Naive thymus-derived CD4-positive, alpha-beta T cell (primary cell): Measurements from ENCODE around the gene HTR4. TPM values are rescaled to one million over a fixed set of nuclear protein-coding genes. Genes with fewer than 3 reads are reported as not detected.

Experiments used
- ATAC-seq: fragments of 150-1000 bp; cut with Tn5 transposase; 2 replicates; pipeline ENCODE4 v1.10.0; 2021; ENCODE audit warnings: mild to moderate bottlenecking, moderate library complexity
- CTCF ChIA-PET: fragments of 350-600 bp; sonication (Branson Sonifier 250); formaldehyde crosslinking; loops from one replicate; lab custom pipeline; 2021; ENCODE audit warnings: antibody characterized with exemption; lab: Charles Lee
- POLR2A ChIA-PET: fragments of 350-600 bp; sonication (Branson Sonifier 250); formaldehyde crosslinking; loops from one replicate; lab custom pipeline; 2021; ENCODE audit warnings: antibody characterized with exemption, inconsistent platforms; lab: Charles Lee
- DNase-seq, 9 donors: peaks; one replicate each; pipeline versions ENCODE4 v3.0.0 to v3.0.0-alpha.2; 2020 to 2022; ENCODE audit warnings: mixed read lengths in 1 of 9
- H3K27ac ChIP-seq: one replicate; pipeline ENCODE4 v1.7.0; 2013; ENCODE audit warnings: mild to moderate bottlenecking, low read depth, low read length, moderate library complexity
- H3K27me3 ChIP-seq, 2 donors: one replicate each; pipeline ENCODE4 v1.7.0; 2013; ENCODE audit warnings: low read length in 2 of 2, mild to moderate bottlenecking in 2 of 2, moderate library complexity in 2 of 2; ENCODE audit not compliant: control insufficient read depth in 2 of 2, insufficient read depth in 2 of 2
- H3K36me3 ChIP-seq, 3 experiments: 1 replicate in 2 of 3; 2 replicates in 1 of 3; pipeline ENCODE4 v1.7.0; 2013; ENCODE audit warnings: low read length in 3 of 3, mild to moderate bottlenecking in 3 of 3, moderate library complexity in 1 of 3; ENCODE audit not compliant: insufficient read depth in 3 of 3, control insufficient read depth in 2 of 3
- H3K4me1 ChIP-seq, 2 donors: one replicate each; pipeline ENCODE4 v1.7.0; 2013; ENCODE audit warnings: low read length in 2 of 2, mild to moderate bottlenecking in 2 of 2, moderate library complexity in 1 of 2; ENCODE audit not compliant: control insufficient read depth in 2 of 2, insufficient read depth in 2 of 2
- H3K4me3 ChIP-seq: 2 replicates; pipeline ENCODE4 v1.7.0; 2013; ENCODE audit warnings: mild to moderate bottlenecking, low read length
- H3K9me3 ChIP-seq, 3 experiments: 1 replicate in 2 of 3; 2 replicates in 1 of 3; pipeline ENCODE4 v1.7.0; 2013; ENCODE audit warnings: low read length in 3 of 3; ENCODE audit not compliant: control insufficient read depth in 2 of 3
- H3K27ac Mint-ChIP-seq, 9 donors: one replicate each; pipeline ENCODE4 v1.8.0; 2020 to 2022; ENCODE audit warnings: mixed read lengths in 9 of 9, mild to moderate bottlenecking in 8 of 9, moderate library complexity in 5 of 9, inconsistent platforms in 2 of 9
- H3K27me3 Mint-ChIP-seq, 5 donors: one replicate each; pipeline ENCODE4 v1.8.0; 2021 to 2022; ENCODE audit warnings: mixed read lengths in 5 of 5, mild to moderate bottlenecking in 1 of 5
- H3K36me3 Mint-ChIP-seq, 5 donors: one replicate each; pipeline ENCODE4 v1.8.0; 2020 to 2022; ENCODE audit warnings: mixed read lengths in 5 of 5, mild to moderate bottlenecking in 3 of 5, inconsistent platforms in 1 of 5
- H3K4me1 Mint-ChIP-seq, 7 donors: one replicate each; pipeline ENCODE4 v1.8.0; 2020 to 2022; ENCODE audit warnings: mixed read lengths in 7 of 7, mild to moderate bottlenecking in 3 of 7, inconsistent platforms in 1 of 7
- H3K4me3 Mint-ChIP-seq, 10 donors: one replicate each; pipeline ENCODE4 v1.8.0; 2020 to 2022; ENCODE audit warnings: mild to moderate bottlenecking in 10 of 10, mixed read lengths in 10 of 10, moderate library complexity in 6 of 10, inconsistent platforms in 2 of 10
- H3K9me3 Mint-ChIP-seq, 11 donors: one replicate each; pipeline ENCODE4 v1.8.0; 2020 to 2022; ENCODE audit warnings: mixed read lengths in 11 of 11, mild to moderate bottlenecking in 4 of 11, inconsistent platforms in 1 of 11, moderate library complexity in 1 of 11
- intact Hi-C, 2 donors: fragments of 100-400 bp; cut with micrococcal nuclease; formaldehyde crosslinking; loops; one replicate each; pipeline ENCODE4 v1.15.1; 2023
- polyA plus RNA-seq, 2 donors: library from polyadenylated mRNA; unstranded; fragments of 300-500 nt; fragmentation: Illumina TruSeq; gene quantifications; one replicate each; pipeline ENCODE4 v1.2.3, GENCODE V29; 2021
- total RNA-seq, 6 experiments: library from RNA in 5 of 6; stranded (reverse) in 5 of 6; gene quantifications; 1 replicate in 5 of 6; 2 replicates in 1 of 6; pipeline ENCODE4 v1.2.3 and lab custom pipeline; 2021 to 2026

HTR4 gene
- total and polyA plus RNA-seq, 7 experiments from 2014 or later, result not detected

DNA sequence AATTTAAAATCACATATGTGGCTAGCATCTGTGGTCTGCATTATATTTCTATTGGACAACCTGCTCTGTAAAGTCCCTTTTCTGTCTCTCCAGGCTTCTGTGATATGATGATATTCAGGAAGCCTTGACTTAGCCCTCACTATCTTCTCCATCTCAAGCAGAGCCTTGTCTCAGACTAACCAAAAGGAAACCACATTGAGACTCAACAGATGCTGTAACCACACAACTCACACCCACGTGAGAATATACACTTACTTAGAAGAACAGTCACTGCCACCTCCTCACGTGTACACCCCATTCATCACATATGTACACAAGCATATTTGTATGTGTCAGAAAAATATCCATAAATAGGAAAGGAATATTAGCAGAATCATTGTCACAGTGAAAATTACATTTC lies 33.6 kb downstream of the HTR4 start:
- CTCF ChIA-PET, result no interaction called here
- Mint-ChIP-seq H3K4me3 (peak overlapping the region in 7 of 10 donors; percentile 3 to 56 (median 34)), H3K9me3 (peaks cover 0 to 4% (median 0%) of the 10 kb centered on the region in 11 donors), H3K36me3 (no peaks in the 10 kb centered on the region), H3K27me3 (peaks cover 8 to 43% (median 12%) of the 10 kb centered on the region in 5 donors), H3K27ac (peak overlapping the region in 4 of 9 donors; percentile 17 to 33 (median 20)), H3K4me1 (peaks cover 16 to 33% (median 25%) of the 10 kb centered on the region in 7 donors)
- POLR2A ChIA-PET, result no interaction called here
- peak; percentile 93 for ATAC-seq
- H3K4me3 ChIP-seq, result no peak overlapping the region
- H3K27me3 ChIP-seq, result no peaks in the 10 kb centered on the region
- no peaks in the 10 kb centered on the region for H3K9me3 ChIP-seq
- H3K36me3 ChIP-seq, result no peaks in the 10 kb centered on the region
- H3K4me1 ChIP-seq, result peaks cover 5 to 18% of the 10 kb centered on the region in 2 donors
- no peak overlapping the region for H3K27ac ChIP-seq
- DNase-seq, result peak in 8 of 9 donors; percentile 3 to 39 (median 15)
- intact Hi-C loops, result loop anchor here in 1 of 2 donors (10.0 kb wide), 1 partner anchor 236 kb away; the partner anchor contains the start of gene FBXO38

DNA sequence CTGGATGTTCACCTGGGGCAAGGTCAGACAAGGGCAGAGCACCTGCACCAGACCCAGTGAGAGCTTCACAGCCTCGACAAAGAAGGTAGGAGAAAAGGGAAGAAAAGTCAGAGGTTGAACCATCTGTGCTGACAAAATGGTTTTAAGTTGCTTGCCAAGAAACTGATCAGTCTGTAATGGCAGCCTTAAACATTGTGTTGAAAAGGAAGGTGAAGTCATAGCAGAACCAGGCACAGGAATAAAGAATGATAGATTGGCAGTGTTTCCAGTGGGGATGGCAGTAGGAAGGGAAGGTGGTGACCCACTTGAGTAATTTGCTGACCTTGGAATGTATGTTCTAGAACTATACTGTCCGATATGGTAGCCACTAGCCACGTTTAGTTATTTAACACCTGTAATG lies 34.2 kb downstream of the HTR4 start:
- H3K27me3 Mint-ChIP-seq, result peaks cover 8 to 43% (median 12%) of the 10 kb centered on the region in 5 donors
- Histone ChIP-seq H3K4me1 (peaks cover 5 to 18% of the 10 kb centered on the region in 2 donors), H3K27me3 (no peaks in the 10 kb centered on the region), H3K9me3 (no peaks in the 10 kb centered on the region), H3K27ac (no peak overlapping the region), H3K4me3 (no peak overlapping the region), H3K36me3 (no peaks in the 10 kb centered on the region)
- no peaks in the 10 kb centered on the region for H3K36me3 Mint-ChIP-seq
- H3K27ac Mint-ChIP-seq, result peak overlapping the region in 4 of 9 donors; percentile 3 to 38 (median 18)
- intact Hi-C loops, result loop anchor here in 1 of 2 donors (10.0 kb wide), 1 partner anchor 235 kb away; the partner anchor contains the start of gene FBXO38
- ATAC-seq (no peak), DNase-seq (no peak)
- peaks cover 16 to 33% (median 25%) of the 10 kb centered on the region in 7 donors for H3K4me1 Mint-ChIP-seq
- peaks cover 0 to 4% (median 0%) of the 10 kb centered on the region in 11 donors for H3K9me3 Mint-ChIP-seq
- CTCF ChIA-PET, result no interaction called here
- POLR2A ChIA-PET, result no interaction called here
- peak overlapping the region in 4 of 10 donors; percentile 1 to 56 (median 8) for H3K4me3 Mint-ChIP-seq

DNA sequence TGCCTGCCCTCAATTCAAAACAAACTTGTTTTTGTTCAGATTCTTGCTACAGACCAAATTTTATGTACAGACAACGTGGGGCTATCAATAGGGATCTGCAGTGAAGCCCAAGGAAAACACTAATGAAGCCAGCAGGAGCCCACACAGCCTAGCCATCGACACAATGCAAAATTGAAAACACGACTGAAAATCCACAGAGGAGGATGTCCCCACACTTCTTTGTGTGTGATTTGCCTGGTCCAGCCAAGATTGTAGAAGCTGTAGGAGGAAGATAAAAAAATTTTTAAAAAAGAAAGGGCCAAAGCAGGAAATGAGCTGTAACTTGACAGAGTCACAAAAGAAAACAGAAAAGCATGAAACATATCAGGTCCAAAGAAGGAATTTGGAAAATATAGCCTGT lies 34.8 kb downstream of the HTR4 start:
- Mint-ChIP-seq H3K36me3 (no peaks in the 10 kb centered on the region), H3K27me3 (peaks cover 8 to 39% (median 12%) of the 10 kb centered on the region in 5 donors), H3K4me3 (peak overlapping the region in 3 of 10 donors; percentile 1 to 28 (median 4)), H3K4me1 (peaks cover 16 to 33% (median 25%) of the 10 kb centered on the region in 7 donors), H3K27ac (peak overlapping the region in 3 of 9 donors; percentile 1 to 38 (median 10)), H3K9me3 (peaks cover 0 to 4% (median 0%) of the 10 kb centered on the region in 11 donors)
- ChIA-PET CTCF (no interaction called here), POLR2A (no interaction called here)
- Histone ChIP-seq H3K4me1 (peaks cover 5 to 18% of the 10 kb centered on the region in 2 donors), H3K27ac (no peak overlapping the region), H3K27me3 (no peaks in the 10 kb centered on the region), H3K36me3 (no peaks in the 10 kb centered on the region), H3K9me3 (no peaks in the 10 kb centered on the region), H3K4me3 (no peak overlapping the region)
- intact Hi-C loops, result no loop called here
- no peak for DNase-seq
- no peak for ATAC-seq

DNA sequence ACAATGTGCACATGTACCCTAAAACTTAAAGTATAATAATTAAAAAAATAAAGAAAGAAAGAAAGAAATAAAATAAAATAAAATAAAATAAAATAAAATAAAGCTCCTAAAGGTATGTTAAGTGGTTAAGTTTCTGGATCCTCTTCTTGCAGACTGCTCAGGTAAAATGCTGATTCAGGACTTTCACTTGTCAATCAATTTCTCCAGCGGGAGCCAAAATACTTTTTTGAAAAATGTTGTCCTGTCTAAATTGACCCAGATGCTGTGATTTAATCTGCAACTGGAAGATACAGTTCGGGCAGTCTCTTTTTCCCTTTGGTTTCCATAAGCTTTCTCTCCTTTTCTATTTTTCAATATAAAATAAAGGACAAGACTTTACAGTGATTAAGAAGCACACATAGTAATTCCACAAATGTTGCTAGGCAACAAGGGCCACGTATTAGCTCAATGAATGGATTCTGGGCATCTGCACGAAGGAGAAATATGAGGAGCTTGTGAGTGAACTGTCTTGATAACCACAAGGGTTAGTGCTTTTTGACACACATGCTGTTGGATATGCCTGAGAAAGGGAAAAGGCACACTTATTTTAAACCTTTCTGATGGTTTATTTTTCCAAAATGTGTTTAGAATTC lies 38.6 kb downstream of the HTR4 start:
- Histone ChIP-seq H3K36me3 (no peaks in the 10 kb centered on the region), H3K9me3 (no peaks in the 10 kb centered on the region), H3K27me3 (no peaks in the 10 kb centered on the region), H3K4me1 (peaks cover 5 to 13% of the 10 kb centered on the region in 2 donors), H3K27ac (no peak overlapping the region), H3K4me3 (no peak overlapping the region)
- ATAC-seq, result no peak
- Mint-ChIP-seq H3K4me1 (peaks cover 13 to 19% (median 14%) of the 10 kb centered on the region in 7 donors), H3K27ac (no peak overlapping the region), H3K9me3 (peaks cover 0 to 4% (median 0%) of the 10 kb centered on the region in 11 donors), H3K4me3 (no peak overlapping the region), H3K27me3 (peaks cover 0 to 17% (median 4%) of the 10 kb centered on the region in 5 donors), H3K36me3 (no peaks in the 10 kb centered on the region)
- intact Hi-C loops, result no loop called here
- DNase-seq, result no peak
- ChIA-PET CTCF (no interaction called here), POLR2A (no interaction called here)

DNA sequence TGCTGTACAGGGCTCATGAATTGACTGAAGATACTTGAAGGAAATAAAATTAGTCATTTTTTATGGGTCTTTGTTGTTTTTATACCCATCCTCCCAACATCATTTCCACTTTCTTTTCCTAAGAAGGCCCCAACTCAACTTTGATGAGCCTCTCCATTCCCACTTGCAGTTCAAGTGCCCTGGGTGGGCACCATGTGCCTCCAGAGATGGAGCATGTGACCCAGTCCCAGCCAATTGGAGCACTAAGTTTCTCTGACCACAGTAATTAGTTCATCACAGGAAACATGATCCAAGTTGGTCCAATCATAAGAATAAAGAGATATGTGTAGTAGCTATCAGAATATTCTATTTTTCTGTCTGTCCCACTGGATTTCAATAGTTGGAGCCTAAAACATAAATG lies 46.9 kb downstream of the HTR4 start:
- DNase-seq, result no peak
- H3K4me3 ChIP-seq, result no peak overlapping the region
- no peaks in the 10 kb centered on the region for H3K4me1 Mint-ChIP-seq
- H3K9me3 ChIP-seq, result no peaks in the 10 kb centered on the region
- POLR2A ChIA-PET, result no interaction called here
- H3K36me3 Mint-ChIP-seq, result no peaks in the 10 kb centered on the region
- no peaks in the 10 kb centered on the region for H3K4me1 ChIP-seq
- intact Hi-C loops, result no loop called here
- H3K27me3 Mint-ChIP-seq, result peaks cover 0 to 10% (median 6%) of the 10 kb centered on the region in 5 donors
- CTCF ChIA-PET, result no interaction called here
- H3K36me3 ChIP-seq, result no peaks in the 10 kb centered on the region
- no peak overlapping the region for H3K27ac ChIP-seq
- no peak overlapping the region for H3K4me3 Mint-ChIP-seq
- no peaks in the 10 kb centered on the region for H3K27me3 ChIP-seq
- H3K9me3 Mint-ChIP-seq, result peaks cover 0 to 5% (median 0%) of the 10 kb centered on the region in 11 donors
- ATAC-seq, result no peak
- no peak overlapping the region for H3K27ac Mint-ChIP-seq

DNA sequence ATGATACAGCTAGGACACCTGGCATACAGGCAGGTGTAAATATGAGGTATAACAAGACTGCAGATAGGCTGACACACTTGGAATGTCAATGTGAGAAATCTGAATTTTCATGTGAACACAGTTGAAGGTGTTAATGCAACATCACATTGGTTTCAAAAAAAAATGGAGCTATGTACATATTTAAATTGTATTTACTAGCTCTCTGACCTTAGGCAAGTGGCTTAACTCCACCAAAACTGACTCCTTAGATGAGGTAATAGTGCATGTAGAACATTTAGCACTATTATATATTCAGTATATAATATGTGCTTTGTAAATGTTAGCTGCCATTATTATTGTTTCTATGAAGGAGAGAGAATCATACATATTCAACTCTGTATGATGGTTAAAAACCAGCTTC lies 48.0 kb downstream of the HTR4 start:
- ATAC-seq, result no peak
- CTCF ChIA-PET, result no interaction called here
- H3K36me3 Mint-ChIP-seq, result no peaks in the 10 kb centered on the region

More for the DNA sequence above, 48.0 kb downstream of the HTR4 start:
- DNase-seq, result no peak
- no peak overlapping the region for H3K4me3 ChIP-seq
- H3K4me3 Mint-ChIP-seq, result no peak overlapping the region
- POLR2A ChIA-PET, result no interaction called here
- H3K9me3 Mint-ChIP-seq, result peaks cover 0 to 5% (median 0%) of the 10 kb centered on the region in 11 donors
- no peaks in the 10 kb centered on the region for H3K4me1 Mint-ChIP-seq
- H3K36me3 ChIP-seq, result no peaks in the 10 kb centered on the region
- no peaks in the 10 kb centered on the region for H3K4me1 ChIP-seq
- H3K9me3 ChIP-seq, result no peaks in the 10 kb centered on the region
- no peak overlapping the region for H3K27ac Mint-ChIP-seq
- H3K27me3 ChIP-seq, result no peaks in the 10 kb centered on the region
- peaks cover 0 to 10% (median 6%) of the 10 kb centered on the region in 5 donors for H3K27me3 Mint-ChIP-seq
- intact Hi-C loops, result no loop called here
- no peak overlapping the region for H3K27ac ChIP-seq
